Mesendoderm (in vitro differentiated cells): ENCODE measurements around the gene BAIAP2L2.

Experiments
- DNase-seq: peaks from one replicate; pipeline ENCODE4 v3.0.0; 2013
- H2AK5ac ChIP-seq: 2 replicates; pipeline ENCODE4 v1.6.1; 2013; ENCODE audit warnings: low read length, inconsistent platforms
- H2BK120ac ChIP-seq: 2 replicates; pipeline ENCODE4 v1.6.1; 2013; ENCODE audit warnings: low read depth, mild to moderate bottlenecking, low read length, moderate library complexity, mixed read lengths
- H2BK15ac ChIP-seq: replicated peaks from 2 replicates; pipeline ENCODE4 v1.6.1; 2013; ENCODE audit warnings: low read depth, mild to moderate bottlenecking, moderate library complexity
- H2BK5ac ChIP-seq: 2 replicates; pipeline ENCODE4 v1.6.1; 2013; ENCODE audit warnings: low read length, inconsistent platforms
- H3K18ac ChIP-seq: 2 replicates; pipeline ENCODE4 v1.6.1; 2013; ENCODE audit warnings: mild to moderate bottlenecking, low read length, mixed read lengths
- H3K23ac ChIP-seq: one replicate; pipeline ENCODE4 v1.6.1; 2013; ENCODE audit warnings: low read length
- H3K27ac ChIP-seq: 2 replicates; pipeline ENCODE4 v1.5.1; 2013; ENCODE audit warnings: low read depth, mild to moderate bottlenecking, inconsistent platforms, low read length, moderate library complexity
- H3K27me3 ChIP-seq: 2 replicates; pipeline ENCODE4 v1.6.1; 2013; ENCODE audit warnings: low read length, control low read depth, mild to moderate bottlenecking, inconsistent platforms; ENCODE audit not compliant: insufficient read depth, poor library complexity
- H3K36me3 ChIP-seq: 2 replicates; pipeline ENCODE4 v1.6.1; 2013; ENCODE audit warnings: low read length, inconsistent platforms; ENCODE audit not compliant: control insufficient read depth, insufficient read depth
- H3K4ac ChIP-seq: one replicate; pipeline ENCODE4 v1.6.1; 2013; ENCODE audit warnings: low read depth, mild to moderate bottlenecking, low read length, moderate library complexity
- H3K4me1 ChIP-seq: 2 replicates; pipeline ENCODE4 v1.6.1; 2013; ENCODE audit warnings: low read depth, low read length, inconsistent platforms; ENCODE audit not compliant: control insufficient read depth
- H3K4me2 ChIP-seq: 2 replicates; pipeline ENCODE4 v1.6.1; 2013; ENCODE audit warnings: low read length
- H3K4me3 ChIP-seq: 2 replicates; pipeline ENCODE4 v1.5.1; 2013; ENCODE audit warnings: mild to moderate bottlenecking, low read length
- H3K56ac ChIP-seq: one replicate; pipeline ENCODE4 v1.6.1; 2013; ENCODE audit warnings: low read length
- H3K79me1 ChIP-seq: 2 replicates; pipeline ENCODE4 v1.6.1; 2013; ENCODE audit warnings: low read length, inconsistent platforms
- H3K79me2 ChIP-seq: 2 replicates; pipeline ENCODE4 v1.6.1; 2013; ENCODE audit warnings: mild to moderate bottlenecking, low read length; ENCODE audit not compliant: control insufficient read depth, insufficient read depth
- H3K9ac ChIP-seq: 2 replicates; pipeline ENCODE4 v1.6.1; 2013; ENCODE audit warnings: low read length, inconsistent platforms
- H4K5ac ChIP-seq: one replicate; pipeline ENCODE4 v1.6.1; 2013; ENCODE audit warnings: low read length
- H4K8ac ChIP-seq: one replicate; pipeline ENCODE4 v1.6.1; 2013; ENCODE audit warnings: low read depth, mild to moderate bottlenecking, control low read depth, low read length, moderate library complexity
- WGBS: extraction: QIAGEN DNeasy Blood & Tissue Kit; methylation state at CpG from one replicate; pipeline ENCODE4 v1.1.7; 2013; ENCODE audit warnings: low lambda C conversion rate, missing lambda C conversion rate; ENCODE audit not compliant: insufficient coverage; ENCODE audit errors: extremely low coverage; 5-methylcytosine and 5-hydroxymethylcytosine counted together

BAIAP2L2 gene

DNA sequence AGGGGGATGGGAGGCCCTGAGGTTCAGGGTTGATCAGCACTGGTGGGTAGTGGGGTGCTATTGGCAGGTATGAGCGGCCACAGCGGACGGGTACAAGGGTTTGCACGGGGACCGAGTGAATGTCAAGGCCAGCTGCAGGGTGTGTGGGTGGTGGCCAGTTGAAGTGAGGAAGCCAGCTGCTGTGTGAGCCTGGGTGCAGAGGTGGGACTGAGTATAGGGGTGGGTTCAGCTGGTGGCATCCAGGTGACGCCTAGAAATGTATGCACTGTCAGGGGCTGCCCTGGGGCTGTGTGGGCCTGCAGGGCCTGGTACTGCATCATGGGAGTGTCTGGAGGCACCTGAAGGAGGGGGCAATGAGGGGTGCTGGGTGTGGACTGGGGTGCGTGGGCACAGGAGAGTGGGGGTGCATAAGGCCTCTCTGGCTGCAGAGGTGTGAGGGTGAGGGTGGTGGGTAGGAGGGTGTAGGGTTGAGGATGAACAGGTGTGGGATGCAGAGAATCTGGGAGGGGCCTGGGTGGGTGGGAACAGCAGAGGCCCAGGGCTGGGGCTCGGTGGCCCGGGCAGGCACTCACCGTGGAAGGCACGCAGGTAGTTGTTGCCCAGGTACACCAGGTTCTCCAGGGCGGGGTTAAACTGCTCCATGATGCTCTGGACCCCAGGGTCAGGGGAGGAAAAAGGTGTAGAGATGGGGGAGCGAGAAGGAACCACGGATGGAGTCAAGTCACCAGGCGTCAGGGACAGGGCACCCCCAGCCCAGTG is 1.7 kb downstream of the BAIAP2L2 start:
- no peaks in the 10 kb centered on the region for H3K36me3 ChIP-seq
- no peaks in the 10 kb centered on the region for H3K27me3 ChIP-seq
- no peak overlapping the region for H3K18ac ChIP-seq
- H3K4me2 ChIP-seq = no peak overlapping the region
- H3K56ac ChIP-seq = no peak overlapping the region
- H4K5ac ChIP-seq = no peak overlapping the region
- DNase-seq = no peak
- no peaks in the 10 kb centered on the region for H3K4me1 ChIP-seq
- H3K4me3 ChIP-seq = no peak overlapping the region
- no peak overlapping the region for H2BK15ac ChIP-seq
- H3K9ac ChIP-seq = no peak overlapping the region
- no peak overlapping the region for H4K8ac ChIP-seq
- no CpG with 5 or more reads among the region's 15 CpGs for WGBS
- no peak overlapping the region for H3K27ac ChIP-seq
- H2AK5ac ChIP-seq = no peak overlapping the region
- H3K79me2 ChIP-seq = no peaks in the 10 kb centered on the region
- no peaks in the 10 kb centered on the region for H3K79me1 ChIP-seq
- no peak overlapping the region for H3K23ac ChIP-seq
- no peak overlapping the region for H2BK120ac ChIP-seq
- no peak overlapping the region for H2BK5ac ChIP-seq
- H3K4ac ChIP-seq = no peak overlapping the region

DNA sequence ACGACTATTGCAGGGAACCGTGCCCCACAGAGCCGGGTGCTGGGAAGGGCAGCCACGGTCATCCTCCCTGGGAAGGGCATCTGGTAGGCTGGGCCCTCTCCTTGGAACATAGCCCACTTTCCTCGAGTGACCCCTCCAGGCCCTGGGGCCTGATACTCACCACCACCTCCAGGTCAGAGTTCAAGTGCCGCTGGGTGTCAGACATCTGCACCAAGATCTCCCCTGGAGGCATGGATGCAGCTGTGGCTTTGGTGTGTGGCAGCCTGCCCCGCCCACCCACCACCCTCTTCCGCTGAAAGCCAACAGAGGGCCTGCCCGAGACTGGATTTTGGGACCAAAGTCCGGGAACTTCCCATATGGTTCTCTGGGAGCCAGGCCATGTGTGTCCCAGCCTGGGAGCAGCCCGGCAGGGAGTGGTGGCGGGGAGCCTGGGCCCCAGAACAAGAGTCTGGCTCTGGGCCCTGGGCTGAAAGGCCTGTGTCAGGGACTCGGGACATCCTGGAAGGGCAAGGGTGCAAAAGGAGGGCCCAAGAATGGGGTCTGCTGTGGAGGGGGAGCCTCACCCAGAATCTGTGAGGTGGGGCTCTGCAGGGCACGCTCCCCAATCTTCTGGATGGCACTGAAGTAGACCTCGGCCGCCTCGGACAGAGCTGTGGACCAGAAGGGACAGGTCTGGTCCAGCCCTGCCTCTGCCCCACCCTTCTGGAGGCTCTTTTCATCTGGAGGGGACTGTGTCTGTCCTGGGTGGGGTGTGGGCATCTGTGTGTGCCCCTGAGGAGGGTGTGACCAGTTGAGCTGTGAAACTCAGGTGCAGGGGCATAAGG is 2.6 kb downstream of the BAIAP2L2 start:
- H3K18ac ChIP-seq = no peak overlapping the region
- no peaks in the 10 kb centered on the region for H3K4me1 ChIP-seq
- H2AK5ac ChIP-seq = no peak overlapping the region
- no peaks in the 10 kb centered on the region for H3K79me1 ChIP-seq
- no peak overlapping the region for H3K23ac ChIP-seq
- no peak overlapping the region for H3K56ac ChIP-seq
- H2BK120ac ChIP-seq = no peak overlapping the region
- H3K9ac ChIP-seq = no peak overlapping the region
- no peak for DNase-seq
- no peaks in the 10 kb centered on the region for H3K36me3 ChIP-seq
- H3K4me2 ChIP-seq = no peak overlapping the region
- no peak overlapping the region for H3K27ac ChIP-seq
- H4K8ac ChIP-seq = no peak overlapping the region
- H2BK5ac ChIP-seq = no peak overlapping the region
- no peak overlapping the region for H3K4ac ChIP-seq
- H4K5ac ChIP-seq = no peak overlapping the region
- H3K27me3 ChIP-seq = no peaks in the 10 kb centered on the region
- H2BK15ac ChIP-seq = no peak overlapping the region
- WGBS = no CpG with 5 or more reads among the region's 17 CpGs
- no peak overlapping the region for H3K4me3 ChIP-seq
- no peaks in the 10 kb centered on the region for H3K79me2 ChIP-seq

DNA sequence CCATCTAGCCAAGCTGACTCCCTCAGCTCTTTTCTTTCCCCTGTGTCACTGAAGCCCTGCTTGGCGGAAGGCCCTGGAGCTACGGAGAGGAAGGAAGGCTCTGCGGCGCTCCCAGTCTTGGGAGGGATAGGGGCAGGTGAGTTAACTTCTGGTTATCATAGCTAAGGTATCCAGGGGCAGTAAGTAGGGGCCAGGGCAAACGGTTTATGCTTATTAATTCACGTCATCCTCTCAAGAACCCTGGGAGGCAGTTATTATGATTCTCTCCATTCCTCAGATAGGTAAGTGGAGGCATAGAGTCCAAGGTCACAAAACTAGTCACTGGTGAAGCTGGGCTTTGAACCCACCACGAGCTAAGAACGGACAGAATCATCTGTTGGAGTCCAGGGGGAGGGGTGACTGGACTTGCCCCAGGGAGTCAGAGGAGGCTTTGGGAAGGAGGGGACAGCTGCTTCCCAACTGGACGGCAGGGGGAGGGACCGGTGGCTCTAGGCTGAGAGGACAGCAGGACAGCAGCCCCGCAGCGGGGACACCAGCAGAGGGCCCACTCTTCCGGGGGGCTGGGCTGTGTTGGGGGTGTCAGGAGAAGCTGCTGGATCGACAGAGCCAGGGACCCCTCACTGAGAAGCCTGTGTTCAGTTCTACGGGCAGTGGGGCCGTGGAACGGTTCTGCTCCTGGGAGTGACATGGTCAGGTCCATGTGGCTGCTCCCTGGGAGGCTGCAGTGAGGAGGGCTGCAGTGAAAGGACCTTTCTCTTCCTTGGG is 3.5 kb downstream of the BAIAP2L2 start:
- no peak overlapping the region for H3K4me3 ChIP-seq
- no peak overlapping the region for H3K9ac ChIP-seq
- H3K79me2 ChIP-seq = no peaks in the 10 kb centered on the region
- H3K23ac ChIP-seq = no peak overlapping the region
- H4K8ac ChIP-seq = no peak overlapping the region
- H3K27ac ChIP-seq = no peak overlapping the region
- H4K5ac ChIP-seq = no peak overlapping the region
- no peak overlapping the region for H3K4ac ChIP-seq
- H3K18ac ChIP-seq = no peak overlapping the region
- no peaks in the 10 kb centered on the region for H3K36me3 ChIP-seq
- H3K27me3 ChIP-seq = no peaks in the 10 kb centered on the region
- no peaks in the 10 kb centered on the region for H3K4me1 ChIP-seq
- WGBS = no CpG with 5 or more reads among the region's 17 CpGs
- no peak overlapping the region for H2AK5ac ChIP-seq
- no peak for DNase-seq
- no peak overlapping the region for H2BK15ac ChIP-seq
- H2BK5ac ChIP-seq = no peak overlapping the region
- no peaks in the 10 kb centered on the region for H3K79me1 ChIP-seq
- no peak overlapping the region for H3K56ac ChIP-seq
- H2BK120ac ChIP-seq = no peak overlapping the region
- H3K4me2 ChIP-seq = no peak overlapping the region

DNA sequence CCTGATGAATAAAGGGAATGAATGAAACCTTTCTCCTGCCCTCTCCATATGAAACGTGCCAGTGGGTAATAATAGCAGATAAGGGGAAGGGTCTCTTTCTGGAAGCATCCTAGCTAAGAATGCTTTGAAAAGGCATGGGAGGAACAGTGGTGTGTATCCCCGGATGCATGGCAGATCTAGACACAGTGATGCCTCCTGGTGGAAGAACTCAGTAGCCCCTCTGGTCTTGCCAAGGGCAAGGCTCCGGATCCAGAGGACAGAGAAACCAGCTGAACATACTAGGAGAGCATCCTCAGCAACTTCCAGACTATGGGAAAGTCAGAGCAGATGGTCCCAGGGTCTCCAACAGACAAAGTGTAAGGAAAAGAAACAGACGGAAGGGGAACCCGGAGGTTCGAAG is 6.4 kb downstream of the BAIAP2L2 start:
- WGBS = no CpG with 5 or more reads among the region's 6 CpGs
- Histone ChIP-seq H3K27me3 (no peaks in the 10 kb centered on the region), H3K27ac (no peak overlapping the region), H3K4me2 (no peak overlapping the region), H3K4me1 (no peaks in the 10 kb centered on the region), H4K5ac (no peak overlapping the region), H3K56ac (no peak overlapping the region), H3K79me1 (no peaks in the 10 kb centered on the region), H4K8ac (no peak overlapping the region), H2BK120ac (no peak overlapping the region), H2AK5ac (no peak overlapping the region), H3K18ac (no peak overlapping the region), H3K23ac (no peak overlapping the region), H3K4ac (no peak overlapping the region), H3K9ac (no peak overlapping the region), H2BK15ac (no peak overlapping the region), H2BK5ac (no peak overlapping the region), H3K36me3 (no peaks in the 10 kb centered on the region), H3K79me2 (no peaks in the 10 kb centered on the region), H3K4me3 (no peak overlapping the region)
- peak; percentile 76 for DNase-seq

DNA sequence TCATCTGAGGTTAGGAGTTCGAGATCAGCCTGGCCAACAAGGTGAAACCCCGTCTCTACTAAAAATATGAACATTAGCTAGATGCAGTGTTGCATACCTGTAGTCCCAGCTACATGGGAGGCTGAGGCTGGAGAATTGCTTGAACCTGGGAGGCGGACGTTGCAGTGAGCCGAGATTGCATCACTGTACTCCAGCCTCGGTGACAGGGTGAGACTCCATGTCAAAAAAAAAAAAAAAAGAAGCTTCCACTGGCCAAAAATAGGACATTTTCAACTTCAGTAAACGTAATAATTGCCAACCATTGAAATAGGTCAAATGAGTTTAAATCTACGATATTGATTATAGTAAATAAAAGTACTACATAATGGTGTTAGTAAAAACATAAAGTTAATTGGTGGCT is 6.8 kb downstream of the BAIAP2L2 start:
- Histone ChIP-seq H4K5ac (no peak overlapping the region), H3K18ac (no peak overlapping the region), H3K4me3 (no peak overlapping the region), H3K4me2 (no peak overlapping the region), H3K4ac (no peak overlapping the region), H3K9ac (no peak overlapping the region), H2BK120ac (no peak overlapping the region), H2BK5ac (no peak overlapping the region), H3K79me1 (no peaks in the 10 kb centered on the region), H2AK5ac (no peak overlapping the region), H3K27me3 (no peaks in the 10 kb centered on the region), H3K79me2 (no peaks in the 10 kb centered on the region), H3K27ac (no peak overlapping the region), H3K36me3 (no peaks in the 10 kb centered on the region), H3K4me1 (no peaks in the 10 kb centered on the region), H3K23ac (no peak overlapping the region), H2BK15ac (no peak overlapping the region), H3K56ac (no peak overlapping the region), H4K8ac (no peak overlapping the region)
- no peak for DNase-seq
- WGBS = no CpG with 5 or more reads among the region's 8 CpGs
